ENCODE measurements around the gene KRT33A.

The KRT33A gene

DNA sequence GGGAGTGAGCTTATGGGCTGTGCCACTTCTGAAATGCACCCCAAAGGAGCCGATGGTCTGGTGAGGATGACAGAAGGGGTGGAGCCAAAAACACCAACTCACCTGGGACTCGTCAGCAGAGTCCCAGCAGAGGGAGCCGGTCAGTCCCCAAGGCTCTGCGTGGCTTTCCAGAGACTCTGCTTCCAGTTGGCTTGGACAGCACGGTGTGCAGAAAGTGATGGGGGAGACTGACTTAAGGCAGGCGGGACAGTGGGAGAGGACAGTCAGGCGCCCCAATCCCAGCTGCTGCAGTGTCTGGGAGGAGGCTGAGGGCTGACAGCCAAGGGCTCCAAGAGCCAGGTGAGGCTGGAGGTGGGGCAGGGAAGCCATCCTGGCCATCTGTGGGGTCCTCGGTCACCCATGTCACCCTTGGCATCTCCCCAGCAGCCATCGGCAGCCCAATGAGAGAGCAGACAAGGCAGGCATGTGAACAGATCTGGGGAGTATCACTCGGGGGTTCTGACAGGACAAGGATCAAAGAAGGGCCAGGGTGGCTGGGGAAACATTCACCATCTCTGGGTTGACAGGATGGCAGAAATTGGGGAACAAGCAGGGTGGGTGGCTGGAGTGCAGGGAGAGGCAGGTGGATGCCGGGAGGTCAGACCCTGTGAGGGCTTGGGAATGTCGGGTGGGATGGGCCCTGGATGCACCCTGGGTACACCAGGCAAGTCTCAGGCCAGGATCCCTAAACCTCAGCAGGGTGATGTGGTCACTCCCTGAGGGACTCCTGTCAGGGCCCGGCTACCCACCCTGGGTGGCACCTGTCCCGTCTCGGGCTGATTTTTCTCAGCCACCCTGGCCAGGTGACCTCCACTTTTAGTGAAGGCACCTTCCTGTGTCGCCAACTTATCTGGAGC, 26.2 kb downstream of the KRT33A start:
- FAIRE-seq, result no peak
- no peak for DNase-seq (ENCODE audit: insufficient read length, low spot score)
- TF ChIP-seq TAF1 (IDR thresholded peaks at IDR 0.05; ENCODE audit: low read depth, low read length) (no peak), SPI1 (IDR thresholded peaks at IDR 0.05; ENCODE audit: low read depth, low read length) (no peak), POLR2A (IDR thresholded peaks at IDR 0.05; ENCODE audit: low read depth, low read length) (no peak), POLR2AphosphoS5 (IDR thresholded peaks at IDR 0.05; ENCODE audit: low read depth, low read length) (no peak), POU2F2 (IDR thresholded peaks at IDR 0.05; ENCODE audit: low read depth, low read length) (no peak), PAX5 (IDR thresholded peaks at IDR 0.05; ENCODE audit: insufficient read depth, low read length, severe bottlenecking) (no peak)

DNA sequence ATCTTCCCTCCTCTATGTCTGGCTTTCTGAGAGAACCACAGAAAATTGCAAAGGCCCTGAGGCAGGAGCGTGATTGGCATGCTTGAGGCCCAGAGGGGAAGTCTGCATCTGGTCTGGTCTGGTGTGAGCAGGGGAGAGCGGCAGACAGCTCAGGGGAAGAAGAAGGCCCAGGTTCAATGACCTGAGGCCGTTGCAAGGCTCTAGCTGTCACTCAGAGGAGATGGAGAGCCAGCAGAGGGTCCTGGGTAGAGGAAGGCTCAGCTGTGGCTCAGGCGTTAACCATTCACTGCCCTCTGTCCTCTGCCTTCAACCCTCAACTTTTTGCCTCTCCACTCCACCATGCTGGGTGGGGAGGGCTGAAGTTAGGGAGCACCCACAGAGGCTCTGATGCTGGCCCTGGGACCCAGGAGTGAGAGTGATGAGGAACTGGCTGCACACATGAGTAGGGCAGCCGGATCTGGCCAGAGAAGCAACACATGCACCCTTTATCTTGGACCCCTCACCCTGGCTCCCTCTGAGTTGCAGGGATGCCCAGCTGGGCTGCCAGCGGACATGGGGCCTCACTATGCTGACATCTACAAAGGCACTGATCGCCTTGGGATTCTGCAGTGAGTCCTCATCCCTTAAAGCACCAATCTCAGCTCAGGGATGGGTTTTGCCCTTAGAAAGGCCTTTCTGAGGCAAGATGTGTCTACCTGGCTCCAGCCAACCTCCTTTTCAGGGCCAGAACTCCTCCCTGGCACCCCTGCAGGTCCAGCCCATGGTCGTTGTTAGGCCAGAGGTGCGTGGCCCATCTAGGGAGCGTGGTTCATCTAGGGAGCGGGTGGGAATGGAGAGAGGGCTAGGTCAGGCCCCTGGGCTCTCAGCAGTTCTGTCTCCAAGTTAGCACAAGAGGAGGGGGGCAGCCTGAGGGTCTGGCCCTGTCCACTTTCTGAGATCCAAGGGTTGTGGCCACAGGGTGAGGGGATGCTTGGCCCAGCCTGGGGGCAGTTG, 27.4 kb downstream of the KRT33A start:
- TF ChIP-seq SPI1 (IDR thresholded peaks at IDR 0.05; ENCODE audit: low read depth, low read length) (no peak), POLR2AphosphoS5 (IDR thresholded peaks at IDR 0.05; ENCODE audit: low read depth, low read length) (no peak), TAF1 (IDR thresholded peaks at IDR 0.05; ENCODE audit: low read depth, low read length) (no peak), POU2F2 (IDR thresholded peaks at IDR 0.05; ENCODE audit: low read depth, low read length) (no peak), PAX5 (IDR thresholded peaks at IDR 0.05; ENCODE audit: insufficient read depth, low read length, severe bottlenecking) (no peak), POLR2A (IDR thresholded peaks at IDR 0.05; ENCODE audit: low read depth, low read length) (no peak)
- FAIRE-seq (no peak), DNase-seq (ENCODE audit: insufficient read length, low spot score) (no peak)

DNA sequence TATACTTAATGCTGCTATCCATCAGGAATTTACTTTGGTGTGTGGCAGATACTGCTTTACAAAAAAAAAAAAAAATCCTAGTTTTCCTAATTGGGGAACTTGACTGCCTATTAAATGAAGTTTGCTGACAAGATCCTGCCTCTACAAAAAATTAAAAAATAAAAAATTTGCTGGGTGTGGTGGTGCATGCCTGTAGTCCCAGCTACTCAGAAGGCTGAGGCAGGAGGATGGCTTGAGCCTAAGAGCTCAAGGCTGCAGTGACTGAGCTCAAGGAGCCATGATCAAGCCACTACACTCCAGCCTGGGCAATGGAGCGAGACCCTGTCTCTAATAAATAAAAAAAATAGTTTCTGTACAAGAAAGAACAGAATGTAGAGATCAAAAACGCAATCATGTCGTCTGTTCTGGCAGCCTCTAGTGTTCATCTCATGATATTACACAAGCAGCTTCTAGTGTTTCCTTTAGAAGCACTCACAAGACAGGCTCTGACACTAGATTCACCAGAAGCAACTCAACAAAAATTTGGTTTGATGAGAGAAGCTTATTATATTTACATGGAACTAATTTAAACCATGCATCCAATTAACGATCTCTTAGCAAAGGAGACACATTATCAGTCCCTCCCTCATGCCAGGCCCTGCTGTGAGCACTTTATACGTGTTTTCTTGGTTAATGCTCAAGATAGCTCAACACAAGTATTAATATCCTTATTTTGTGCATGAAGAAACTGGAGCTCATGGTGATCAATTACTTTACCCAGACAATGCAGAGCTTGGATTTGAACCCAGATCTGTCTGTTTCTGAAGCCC, 28.3 kb downstream of the KRT33A start:
- no peak for DNase-seq (ENCODE audit: insufficient read length, low spot score)
- no peak for TF ChIP-seq POLR2A (IDR thresholded peaks at IDR 0.05; ENCODE audit: low read depth, low read length)
- TF ChIP-seq TAF1 (IDR thresholded peaks at IDR 0.05; ENCODE audit: low read depth, low read length), result no peak
- TF ChIP-seq SPI1 (IDR thresholded peaks at IDR 0.05; ENCODE audit: low read depth, low read length), result no peak
- no peak for TF ChIP-seq POLR2AphosphoS5 (IDR thresholded peaks at IDR 0.05; ENCODE audit: low read depth, low read length)
- no peak for TF ChIP-seq POU2F2 (IDR thresholded peaks at IDR 0.05; ENCODE audit: low read depth, low read length)

DNA sequence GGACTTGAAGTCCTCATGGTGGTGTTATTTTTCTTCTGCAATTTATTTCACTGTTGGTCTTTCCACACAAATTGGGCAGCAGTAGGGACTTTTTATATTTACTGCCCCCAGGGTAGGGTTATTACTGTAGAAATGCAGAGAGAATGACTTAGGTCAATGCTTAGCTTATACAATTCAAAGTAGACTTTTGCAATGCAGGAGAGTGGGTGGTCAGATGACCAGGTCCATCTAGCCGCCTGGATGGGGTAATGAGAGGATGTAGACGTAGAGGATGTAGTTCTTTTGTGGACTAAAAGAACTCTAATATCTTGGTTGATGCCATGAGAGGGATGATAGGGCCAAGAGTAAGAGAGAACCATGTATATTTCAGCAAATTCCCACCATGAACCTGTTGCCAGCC, 32.4 kb downstream of the KRT33A start:
- no peak for TF ChIP-seq SPI1 (IDR thresholded peaks at IDR 0.05; ENCODE audit: low read depth, low read length)
- TF ChIP-seq POLR2AphosphoS5 (IDR thresholded peaks at IDR 0.05; ENCODE audit: low read depth, low read length), result no peak
- TF ChIP-seq POLR2A (IDR thresholded peaks at IDR 0.05; ENCODE audit: low read depth, low read length), result no peak
- TF ChIP-seq TAF1 (IDR thresholded peaks at IDR 0.05; ENCODE audit: low read depth, low read length), result no peak
- no peak for TF ChIP-seq PAX5 (IDR thresholded peaks at IDR 0.05; ENCODE audit: insufficient read depth, low read length, severe bottlenecking)
- TF ChIP-seq POU2F2 (IDR thresholded peaks at IDR 0.05; ENCODE audit: low read depth, low read length), result no peak
- no peak for DNase-seq (ENCODE audit: insufficient read length, low spot score)
- no peak for FAIRE-seq

More for the DNA sequence above, 28.3 kb downstream of the KRT33A start:
- FAIRE-seq, result peak; percentile 20

DNA sequence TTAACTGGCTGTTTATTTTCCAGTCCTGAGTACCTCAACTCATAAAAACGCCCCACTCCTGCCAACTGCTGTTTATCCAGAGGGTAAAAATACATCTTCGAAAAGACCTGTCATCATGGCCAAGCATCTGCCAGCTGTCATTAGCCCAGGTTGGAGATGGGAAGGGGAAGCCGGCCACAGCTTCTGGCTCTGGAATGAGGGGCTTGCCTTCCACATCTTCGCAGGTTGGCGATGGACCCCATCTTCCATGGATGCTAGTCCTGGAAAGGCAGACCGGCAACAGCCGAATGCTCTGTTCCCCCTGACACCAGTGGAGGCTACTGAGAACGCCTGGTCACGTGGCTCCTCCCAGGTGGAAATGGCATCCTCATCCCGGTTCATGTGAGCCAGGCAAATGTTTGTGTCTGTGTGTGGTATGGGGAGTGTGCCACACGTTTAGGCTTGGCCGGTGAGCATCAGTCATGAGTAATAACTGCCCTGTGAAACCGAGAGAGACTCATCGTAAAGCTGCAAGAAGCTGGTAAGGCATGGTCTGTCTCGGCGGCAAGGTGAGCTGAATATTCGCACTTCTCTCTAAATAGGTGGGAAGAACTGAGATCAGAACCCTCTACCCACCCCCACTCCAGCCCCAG, 34.7 kb downstream of the KRT33A start:
- no peak for TF ChIP-seq POLR2A (IDR thresholded peaks at IDR 0.05; ENCODE audit: low read depth, low read length)
- no peak for TF ChIP-seq PAX5 (IDR thresholded peaks at IDR 0.05; ENCODE audit: insufficient read depth, low read length, severe bottlenecking)
- TF ChIP-seq POLR2AphosphoS5 (IDR thresholded peaks at IDR 0.05; ENCODE audit: low read depth, low read length), result no peak
- no peak for TF ChIP-seq POU2F2 (IDR thresholded peaks at IDR 0.05; ENCODE audit: low read depth, low read length)
- TF ChIP-seq TAF1 (IDR thresholded peaks at IDR 0.05; ENCODE audit: low read depth, low read length), result no peak
- no peak for TF ChIP-seq SPI1 (IDR thresholded peaks at IDR 0.05; ENCODE audit: low read depth, low read length)

DNA sequence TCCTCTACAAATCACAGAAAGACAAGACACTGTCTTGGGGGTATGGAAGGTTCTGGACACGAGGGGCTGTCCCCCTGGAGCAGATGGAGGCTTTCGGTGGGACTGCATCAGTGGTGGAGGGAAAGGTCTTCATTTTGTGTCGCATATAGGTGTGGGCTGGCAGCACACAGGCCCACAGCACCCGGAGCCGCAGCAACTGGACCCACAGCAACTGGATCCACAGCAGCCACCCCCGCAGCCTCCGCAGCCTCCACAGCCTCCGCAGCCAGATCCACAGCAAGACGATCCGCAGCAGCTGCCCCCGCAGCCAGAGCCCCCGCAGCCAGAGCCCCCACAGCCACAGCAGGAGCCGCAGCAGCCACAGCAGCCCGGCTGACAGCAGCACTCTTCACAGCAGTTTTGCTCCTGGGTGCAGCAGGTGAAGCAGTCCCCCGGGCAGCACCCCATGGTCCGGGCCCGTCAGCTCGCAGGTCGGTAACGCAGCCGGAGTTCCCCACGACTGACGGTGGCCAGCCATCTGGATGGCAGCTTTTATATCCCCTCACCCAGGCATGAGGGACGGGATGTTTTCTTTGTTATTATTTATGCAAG, 35.3 kb downstream of the KRT33A start, which contains the start of gene KRTAP17-1:
Gene KRTAP17-1, minus strand, starts transcription at position 507 of the 591 bp plus-strand sequence. Its CDS starts 60 bp downstream, at position 447.
- no peak for TF ChIP-seq PAX5 (IDR thresholded peaks at IDR 0.05; ENCODE audit: insufficient read depth, low read length, severe bottlenecking)
- TF ChIP-seq TAF1 (IDR thresholded peaks at IDR 0.05; ENCODE audit: low read depth, low read length), result no peak
- no peak for TF ChIP-seq SPI1 (IDR thresholded peaks at IDR 0.05; ENCODE audit: low read depth, low read length)
- no peak for TF ChIP-seq POLR2A (IDR thresholded peaks at IDR 0.05; ENCODE audit: low read depth, low read length)
- no peak for TF ChIP-seq POLR2AphosphoS5 (IDR thresholded peaks at IDR 0.05; ENCODE audit: low read depth, low read length)
- TF ChIP-seq POU2F2 (IDR thresholded peaks at IDR 0.05; ENCODE audit: low read depth, low read length), result no peak
- FAIRE-seq (no peak), DNase-seq (ENCODE audit: insufficient read length, low spot score) (no peak)

More for the DNA sequence above, 34.7 kb downstream of the KRT33A start:
- DNase-seq (ENCODE audit: insufficient read length, low spot score), result no peak
- FAIRE-seq, result no peak

DNA sequence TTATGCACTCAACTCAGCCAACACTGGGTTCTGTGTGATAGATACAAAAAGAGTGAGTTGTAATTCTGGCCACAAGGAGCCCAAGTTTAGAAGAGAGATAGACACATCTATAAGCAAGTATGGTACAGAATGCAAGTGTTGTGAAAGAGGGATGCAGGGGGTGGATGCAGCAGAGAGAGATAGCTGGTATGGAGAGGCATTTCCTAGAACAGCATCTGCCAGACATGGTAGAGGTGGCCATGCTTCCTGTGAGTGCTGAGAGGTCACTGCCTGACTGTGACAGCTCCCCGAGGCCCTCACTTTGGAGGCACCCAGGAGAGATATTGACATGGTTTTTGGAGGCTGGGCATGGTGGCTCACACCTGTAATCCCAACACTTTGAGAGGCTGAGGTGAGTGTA, 39.5 kb downstream of the KRT33A start:
- FAIRE-seq, result no peak
- no peak for DNase-seq (ENCODE audit: insufficient read length, low spot score)
- TF ChIP-seq TAF1 (IDR thresholded peaks at IDR 0.05; ENCODE audit: low read depth, low read length), result no peak
- TF ChIP-seq SPI1 (IDR thresholded peaks at IDR 0.05; ENCODE audit: low read depth, low read length), result no peak
- no peak for TF ChIP-seq POLR2AphosphoS5 (IDR thresholded peaks at IDR 0.05; ENCODE audit: low read depth, low read length)
- no peak for TF ChIP-seq PAX5 (IDR thresholded peaks at IDR 0.05; ENCODE audit: insufficient read depth, low read length, severe bottlenecking)
- TF ChIP-seq POLR2A (IDR thresholded peaks at IDR 0.05; ENCODE audit: low read depth, low read length), result no peak
- TF ChIP-seq POU2F2 (IDR thresholded peaks at IDR 0.05; ENCODE audit: low read depth, low read length), result no peak

Data from GM12891 (cell line).